Measurements from ENCODE around the gene BMP10.
A peak's percentile ranks its signal among the peaks of the same experiment; 100 is the strongest.

The BMP10 gene

GRCh38 chr2:68847751-68848150, 23.4 kb downstream of the BMP10 start:
- DNase-seq: no peak

DNA sequence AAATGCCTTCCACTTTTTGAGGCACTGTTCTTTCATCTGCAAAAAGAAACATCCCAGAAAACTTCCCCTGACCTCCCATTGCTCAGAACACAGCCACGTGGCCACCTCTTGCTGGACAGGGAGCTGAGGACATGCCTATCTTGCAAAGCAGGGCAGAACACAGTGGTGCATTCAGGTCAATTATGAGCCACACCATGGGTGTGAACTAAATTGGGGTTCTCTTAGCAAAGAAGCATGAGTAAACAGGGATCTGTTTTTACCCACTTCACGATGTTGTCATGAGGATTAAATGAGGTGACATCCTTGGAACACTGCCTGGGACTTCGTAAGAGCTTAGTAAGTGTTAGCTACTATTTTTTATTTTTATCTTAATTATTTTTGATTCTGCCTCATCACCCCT, 25.1 kb downstream of the BMP10 start:
- DNase-seq: no peak

- DNase-seq: no peak
These were observed 26.2 kb downstream of the BMP10 start for GRCh38 chr2:68845043-68845442.

DNA sequence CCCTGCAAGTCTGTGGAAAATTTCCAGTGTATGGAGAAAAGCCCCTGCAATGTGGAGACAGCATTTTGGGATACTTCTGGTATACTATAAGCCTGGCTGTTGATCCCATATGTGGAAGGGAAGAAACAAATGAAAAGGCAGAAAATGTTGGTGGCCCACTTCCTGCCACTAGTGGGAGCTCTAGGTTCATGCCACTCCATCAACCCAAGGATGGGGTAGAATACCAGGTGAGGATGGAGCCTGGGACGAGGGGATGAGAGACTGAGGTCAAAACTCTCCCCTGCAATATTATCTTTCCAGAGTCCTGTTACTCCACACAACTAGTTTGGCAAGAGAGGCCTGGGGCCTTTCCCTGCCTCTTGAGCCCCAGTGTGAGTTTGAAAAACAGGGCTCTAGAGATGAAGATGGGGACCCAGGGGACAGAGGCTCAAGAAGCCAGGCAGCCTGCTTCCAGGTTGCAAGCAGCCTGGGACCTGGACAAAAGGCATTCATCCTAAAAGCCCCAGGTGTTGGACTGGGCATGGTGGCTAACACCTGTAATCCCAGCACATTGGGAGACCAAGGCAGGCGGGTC, 31.9 kb downstream of the BMP10 start:
- DNase-seq: peak; percentile 44

DNA sequence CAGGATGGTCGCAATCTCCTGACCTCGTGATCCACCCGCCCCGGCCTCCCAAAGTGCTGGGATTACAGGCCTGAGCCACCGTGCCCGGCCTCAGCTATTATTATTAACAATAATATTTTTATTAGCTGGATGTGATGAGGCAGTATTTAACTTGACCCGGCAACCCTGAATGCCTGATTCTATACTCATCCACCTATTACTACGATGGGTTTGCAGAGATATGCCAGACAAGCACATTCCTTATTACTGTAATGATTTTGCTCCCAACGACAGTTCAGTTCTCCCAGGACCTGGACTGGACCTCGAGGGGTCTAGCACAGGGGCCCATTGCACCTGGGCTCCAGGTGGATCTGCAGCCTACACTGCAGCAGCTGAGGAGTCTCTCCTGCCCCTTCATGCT, 32.6 kb downstream of the BMP10 start:
- DNase-seq: no peak

DNA sequence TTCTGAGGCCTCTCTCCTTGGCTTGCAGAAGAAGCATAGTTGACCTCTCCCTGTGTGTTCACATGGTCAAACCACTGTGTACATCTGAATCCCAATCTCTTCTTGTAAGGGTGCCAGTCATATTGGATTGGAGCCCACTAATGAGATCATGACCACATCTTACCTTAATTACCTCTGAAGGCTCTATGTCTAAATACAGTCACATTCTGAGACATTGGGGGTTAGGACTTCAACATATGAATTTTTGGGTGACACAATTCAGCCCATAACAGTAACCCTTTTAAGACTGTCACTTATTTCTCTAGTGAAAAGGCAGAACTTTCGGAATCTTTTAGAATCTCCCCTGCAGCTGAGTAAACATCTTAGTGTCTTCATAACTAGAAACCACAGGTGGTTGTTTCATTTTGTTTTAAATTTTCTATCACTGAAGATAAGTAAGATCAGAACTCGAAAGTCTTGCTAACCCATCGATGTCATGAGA, 33.3 kb downstream of the BMP10 start:
- DNase-seq: no peak

DNA sequence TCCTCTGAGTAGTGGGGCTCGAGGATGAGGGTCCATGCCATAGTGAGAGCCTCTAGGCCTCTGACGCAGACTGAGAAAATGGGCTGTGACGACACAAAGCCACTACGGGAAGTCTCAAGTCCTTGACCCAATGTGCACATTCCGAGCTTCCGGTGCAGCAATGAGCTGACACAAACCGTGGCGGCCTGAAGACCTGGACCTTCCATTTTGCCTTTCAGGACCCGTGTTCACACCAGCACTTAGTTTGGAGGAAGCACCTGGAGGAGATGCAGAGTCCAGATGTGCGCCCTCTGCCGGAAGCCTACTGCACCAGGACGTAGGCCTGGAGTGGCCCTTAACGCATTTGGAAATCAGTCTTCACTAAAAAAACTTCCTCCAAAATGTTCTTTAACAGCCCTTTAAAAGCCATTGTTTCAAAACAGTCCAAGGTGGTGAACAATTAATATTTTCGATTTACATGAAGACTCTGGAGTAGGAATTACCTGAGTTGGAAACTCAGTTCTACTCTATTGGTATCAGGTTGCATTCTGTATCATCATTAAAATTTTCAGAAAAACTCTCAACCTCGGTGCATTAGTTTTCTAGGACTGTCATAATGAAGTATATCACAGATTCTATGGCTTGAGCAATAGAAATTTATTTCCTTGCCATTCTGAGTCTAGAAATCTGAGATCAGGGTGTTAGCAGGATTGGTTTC, 33.9 kb downstream of the BMP10 start:
- peak; percentile 73 for DNase-seq

GRCh38 chr2:68835621-68836020, 35.6 kb downstream of the BMP10 start:
- DNase-seq: no peak

DNA sequence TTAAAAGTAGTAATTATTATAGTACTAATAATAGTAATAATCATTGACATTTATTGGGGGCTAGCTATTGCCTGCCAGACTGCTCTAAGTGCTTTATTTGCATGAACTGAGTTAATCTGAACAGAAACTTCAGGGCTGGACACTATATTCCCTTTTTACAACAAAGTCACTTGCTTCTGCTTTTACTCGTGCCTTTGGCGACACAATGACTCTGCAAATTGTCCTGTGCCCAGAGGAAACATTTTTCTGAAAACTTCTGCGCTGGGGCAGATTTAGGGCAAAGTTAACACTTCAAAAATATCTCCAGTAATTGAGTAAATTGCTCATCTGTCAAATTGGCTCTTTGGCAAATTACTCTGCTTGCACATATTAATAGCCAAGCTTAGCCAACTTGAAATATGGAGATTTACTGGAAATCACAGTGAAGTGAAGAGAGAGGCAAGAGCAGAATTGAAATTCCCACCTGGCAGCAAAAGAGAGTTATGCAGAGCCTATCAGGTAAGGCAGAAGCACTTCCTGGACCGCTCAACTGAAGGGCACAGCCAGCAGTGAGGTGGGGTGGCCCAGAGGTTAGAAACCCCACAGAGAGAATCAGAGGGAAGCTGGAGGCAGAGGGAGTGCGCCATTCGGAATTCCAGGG, 36.3 kb downstream of the BMP10 start:
- DNase-seq: no peak

- DNase-seq: no peak
These were observed 38.0 kb downstream of the BMP10 start for GRCh38 chr2:68833162-68833561.

- peak; percentile 66 for DNase-seq
These were observed 38.8 kb downstream of the BMP10 start for GRCh38 chr2:68832233-68832869.

DNA sequence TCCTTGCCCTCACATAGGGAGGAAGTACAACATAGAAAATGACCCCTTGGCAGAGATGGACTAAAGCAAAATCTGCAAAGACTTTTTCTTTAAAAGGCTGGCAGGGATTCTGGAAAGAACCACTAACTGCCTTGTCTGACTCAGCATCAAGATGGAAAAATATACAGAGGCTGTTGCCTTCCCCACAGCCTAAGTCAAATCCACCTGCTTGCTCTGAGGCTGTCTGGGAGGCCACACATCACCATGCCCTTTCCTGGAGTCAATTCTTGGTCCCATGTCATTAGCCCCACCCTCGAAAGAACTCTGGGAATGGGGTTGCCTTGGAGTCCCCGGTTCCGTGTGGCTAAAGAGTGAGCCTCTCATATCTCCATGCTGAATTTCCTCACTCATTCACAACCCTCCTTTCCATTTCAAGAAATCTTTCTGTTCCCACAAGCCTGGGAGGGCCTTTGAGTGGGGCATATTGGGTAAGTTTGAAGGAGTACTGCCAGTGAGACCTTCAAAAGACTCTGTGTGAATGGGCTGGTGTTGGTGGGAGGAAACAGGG, 39.4 kb downstream of the BMP10 start:
- DNase-seq: no peak

GRCh38 chr2:68829749-68830148, 41.4 kb downstream of the BMP10 start:
- DNase-seq: peak; percentile 12

DNA sequence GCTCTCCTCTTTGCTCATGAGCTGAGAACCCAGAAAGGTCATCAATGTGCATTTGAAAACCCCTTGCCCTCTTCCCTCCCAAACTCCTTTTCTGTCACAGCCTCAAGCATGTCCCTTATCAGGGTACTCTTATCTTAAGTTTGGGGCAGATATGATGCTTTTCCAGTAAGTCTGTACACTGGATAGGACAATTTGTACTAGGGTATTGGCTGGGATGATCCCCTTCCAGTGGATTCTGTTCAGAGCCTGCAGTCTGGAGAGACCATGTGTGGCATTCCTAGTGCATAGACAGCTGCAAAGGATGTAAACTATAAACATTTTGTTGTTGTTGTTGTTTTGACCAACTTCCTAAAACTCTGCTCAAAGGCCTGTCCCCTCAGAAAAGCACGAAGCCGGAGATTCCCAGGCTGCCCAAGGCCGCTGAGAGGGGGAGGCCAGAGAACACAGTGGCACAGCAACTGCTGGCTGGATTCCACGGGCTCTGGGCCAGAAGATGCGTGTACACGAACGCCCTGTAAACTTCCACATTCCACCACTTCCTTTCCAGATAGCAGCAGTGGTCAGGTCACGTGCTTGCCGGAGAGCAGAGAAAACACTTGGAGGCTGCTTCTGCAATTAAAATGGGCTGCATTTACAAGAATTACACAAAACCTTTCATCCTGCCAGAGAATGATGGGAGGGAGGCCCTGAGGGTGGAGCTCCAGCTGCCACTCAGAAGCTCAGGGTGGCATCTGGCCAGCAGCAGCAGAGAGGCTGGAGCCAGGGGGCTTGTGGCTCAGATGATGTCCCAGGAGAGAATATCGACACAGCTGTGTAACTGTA, 42.1 kb downstream of the BMP10 start:
- DNase-seq: peak; percentile 78

- no peak for DNase-seq
These were observed 43.5 kb downstream of the BMP10 start for GRCh38 chr2:68827666-68828065.

DNA sequence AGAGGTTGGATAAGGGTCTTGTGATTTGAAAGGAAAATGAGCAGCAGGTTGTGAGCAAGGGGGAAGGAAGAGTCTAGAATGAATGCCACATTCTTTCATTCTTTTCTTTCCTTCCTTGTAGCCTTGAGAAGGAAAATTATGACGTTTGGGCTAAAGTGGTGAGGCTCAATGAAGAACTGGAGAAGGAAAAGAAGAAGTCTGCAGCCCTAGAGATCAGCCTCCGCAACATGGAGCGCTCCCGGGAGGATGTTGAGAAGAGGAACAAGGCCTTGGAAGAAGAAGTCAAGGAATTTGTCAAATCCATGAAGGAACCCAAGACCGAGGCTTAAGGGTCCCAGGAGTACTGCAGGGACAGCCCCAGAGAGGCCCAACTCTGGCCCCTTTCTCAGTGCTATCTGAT, 45.3 kb downstream of the BMP10 start:
- DNase-seq: no peak

DNA sequence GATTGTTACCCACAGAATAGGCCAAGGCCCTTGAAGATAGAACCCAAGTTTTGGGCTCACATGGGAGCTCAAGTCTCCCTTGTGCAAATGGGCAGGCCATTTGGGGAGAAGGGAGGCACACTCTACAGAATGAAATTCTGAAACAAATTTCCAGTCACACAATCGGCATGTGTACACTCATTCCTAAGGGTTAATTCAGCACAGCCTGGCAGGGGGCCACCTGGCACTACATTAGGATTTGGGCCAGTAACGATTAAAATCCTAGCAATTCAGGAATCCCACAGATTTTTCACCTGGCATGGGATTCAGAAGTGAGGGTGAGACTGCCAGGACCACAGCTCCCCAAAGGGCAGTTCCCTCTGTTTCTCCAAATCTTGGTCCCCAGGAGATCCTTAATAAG, 46.4 kb downstream of the BMP10 start:
- DNase-seq: no peak

DNA sequence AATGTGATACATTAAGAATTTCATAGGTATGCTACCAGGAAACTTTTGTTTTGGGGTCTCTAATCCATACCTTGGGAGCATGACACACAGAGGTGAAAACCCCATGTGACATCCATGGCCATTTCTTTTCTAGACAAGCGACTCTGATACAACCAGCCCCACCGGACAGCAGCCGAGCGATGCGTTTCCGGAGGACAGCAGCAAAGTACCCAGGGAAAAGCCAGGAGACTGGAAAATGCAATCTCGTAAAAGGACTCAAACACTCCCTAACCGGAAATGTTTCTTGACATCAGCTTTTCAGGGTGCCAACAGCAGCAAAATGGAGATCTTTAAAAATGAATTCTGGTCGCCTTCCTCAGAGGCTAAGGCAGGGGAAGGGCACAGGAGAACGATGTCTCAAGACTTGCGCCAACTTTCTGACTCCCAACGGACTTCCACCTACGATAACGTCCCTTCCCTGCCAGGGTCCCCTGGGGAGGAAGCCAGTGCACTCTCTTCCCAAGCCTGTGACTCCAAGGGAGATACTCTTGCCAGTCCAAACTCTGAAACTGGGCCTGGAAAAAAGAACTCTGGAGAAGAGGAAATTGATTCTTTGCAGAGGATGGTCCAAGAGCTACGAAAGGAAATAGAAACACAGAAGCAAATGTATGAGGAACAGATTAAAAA, 48.9 kb downstream of the BMP10 start:
- DNase-seq: no peak

DNA sequence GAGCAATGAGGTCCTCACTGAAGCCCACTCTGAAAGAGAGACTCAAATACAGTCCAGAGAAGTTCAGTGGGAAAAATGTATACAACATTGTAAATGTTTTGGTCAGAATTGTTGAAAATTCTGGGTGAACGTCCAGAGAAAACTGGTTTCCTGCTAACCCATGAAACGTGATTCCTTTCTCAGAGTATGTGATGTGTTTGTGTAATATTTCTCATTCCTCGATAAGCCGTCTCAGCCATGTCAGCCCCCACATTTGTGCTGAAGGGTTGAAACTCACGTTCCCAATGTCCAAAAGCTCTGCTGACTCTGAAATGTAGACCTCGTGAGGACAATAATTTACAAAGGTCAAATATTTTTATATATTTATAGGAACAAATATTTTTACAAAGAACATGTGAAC, 51.6 kb downstream of the BMP10 start:
- no peak for DNase-seq

GRCh38 chr2:68817306-68817705, 53.9 kb downstream of the BMP10 start:
- DNase-seq: no peak
